T-cell (primary cell): Measurements from ENCODE around the gene EDIL3. TPM values are rescaled to one million over a fixed set of nuclear protein-coding genes. Genes with fewer than 3 reads are reported as not detected.

Experiments used
- ATAC-seq, 4 experiments: fragments of 200-7000 bp in 3 of 4; fragments of 150-1000 bp in 1 of 4; cut with Tn5 transposase; replicated peaks in 1 of 4; 1 replicate in 3 of 4; 2 replicates in 1 of 4; pipeline ENCODE4 v1.10.0; 2021; ENCODE audit warnings: moderate library complexity in 3 of 4, mild to moderate bottlenecking in 2 of 4, moderate number of reproducible peaks in 1 of 4
- CTCF ChIA-PET, 2 donors: fragments of 300-600 bp; sonication (Branson Sonifier 250); formaldehyde crosslinking; loops; one replicate each; lab custom pipeline; 2022; ENCODE audit warnings: antibody characterized with exemption in 2 of 2; lab: Charles Lee
- POLR2A ChIA-PET, 2 donors: fragments of 300-600 bp; sonication (Branson Sonifier 250); formaldehyde crosslinking; loops; one replicate each; lab custom pipeline; 2022; ENCODE audit warnings: antibody characterized with exemption in 2 of 2; lab: Charles Lee
- DNase-seq, 35 experiments: peaks; one replicate each; pipeline versions ENCODE4 v3.0.0 to v3.0.0-alpha.2; 2013 to 2023
- H3K27ac ChIP-seq: one replicate; pipeline ENCODE4 v1.5.1; 2013; ENCODE audit warnings: low read length
- H3K27me3 ChIP-seq, 2 experiments: replicated peaks in 1 of 2; 1 replicate in 1 of 2; 2 replicates in 1 of 2; pipeline versions ENCODE4 v1.6.1 to v1.7.0; 2013; ENCODE audit warnings: low read length in 1 of 2, mixed read lengths in 1 of 2; ENCODE audit not compliant: control insufficient read depth in 2 of 2, insufficient read depth in 2 of 2; ENCODE audit errors: extremely low read depth in 1 of 2
- H3K36me3 ChIP-seq, 2 donors: 1 replicate in 1 of 2; 2 replicates in 1 of 2; pipeline versions ENCODE4 v1.6.1 to v1.7.0; 2013; ENCODE audit warnings: low read length in 1 of 2; ENCODE audit not compliant: control insufficient read depth in 2 of 2, insufficient read depth in 1 of 2; ENCODE audit errors: extremely low read depth in 1 of 2
- H3K4me1 ChIP-seq, 2 experiments: 1 replicate in 1 of 2; 2 replicates in 1 of 2; pipeline versions ENCODE4 v1.6.1 to v1.7.0; 2013; ENCODE audit warnings: low read length in 2 of 2, mixed read lengths in 1 of 2; ENCODE audit not compliant: insufficient read depth in 2 of 2, control insufficient read depth in 1 of 2; ENCODE audit errors: extremely low read depth in 1 of 2
- H3K4me3 ChIP-seq, 2 donors: 1 replicate in 1 of 2; 2 replicates in 1 of 2; pipeline versions ENCODE4 v1.5.1 to v1.7.0; 2013; ENCODE audit warnings: mild to moderate bottlenecking in 2 of 2, low read length in 1 of 2, moderate library complexity in 1 of 2; ENCODE audit not compliant: control insufficient read depth in 1 of 2; ENCODE audit errors: extremely low read depth in 1 of 2
- H3K9me3 ChIP-seq: 2 replicates; pipeline ENCODE4 v1.7.0; 2013
- H3K27ac Mint-ChIP-seq, 2 donors: one replicate each; pipeline ENCODE4 v1.8.0; 2020 to 2021; ENCODE audit warnings: mild to moderate bottlenecking in 2 of 2, mixed read lengths in 2 of 2
- H3K27me3 Mint-ChIP-seq, 2 donors: one replicate each; pipeline ENCODE4 v1.8.0; 2021 to 2022; ENCODE audit warnings: mixed read lengths in 2 of 2
- H3K36me3 Mint-ChIP-seq: one replicate; pipeline ENCODE4 v1.8.0; 2021; ENCODE audit warnings: mixed read lengths
- H3K4me1 Mint-ChIP-seq, 3 donors: one replicate each; pipeline ENCODE4 v1.8.0; 2020 to 2022; ENCODE audit warnings: mixed read lengths in 3 of 3, mild to moderate bottlenecking in 1 of 3
- H3K4me3 Mint-ChIP-seq, 3 donors: one replicate each; pipeline ENCODE4 v1.8.0; 2020 to 2022; ENCODE audit warnings: mild to moderate bottlenecking in 3 of 3, mixed read lengths in 3 of 3, moderate library complexity in 3 of 3
- H3K9me3 Mint-ChIP-seq, 3 donors: one replicate each; pipeline ENCODE4 v1.8.0; 2020 to 2022; ENCODE audit warnings: mixed read lengths in 3 of 3
- WGBS: methylation state at CpG from one replicate; pipeline ENCODE4 v1.1.5; 2013; ENCODE audit warnings: missing lambda C conversion rate; ENCODE audit not compliant: insufficient coverage; 5-methylcytosine and 5-hydroxymethylcytosine counted together
- total RNA-seq, 35 experiments: library from RNA in 6 of 35; stranded (reverse) in 6 of 35; fragments of 120-200 nt in 1 of 35; gene quantifications; one replicate each; pipeline versions ENCODE4 v1.2.1 to v1.2.4 and lab custom pipeline; 2013 to 2026

The EDIL3 gene
- total RNA-seq, 5 donors from 2014 or later (not counting 1 experiment from before 2014, with no cell fraction given), result 0.07 to 0.18 (median 0.16) TPM; not detected in 2

DNA sequence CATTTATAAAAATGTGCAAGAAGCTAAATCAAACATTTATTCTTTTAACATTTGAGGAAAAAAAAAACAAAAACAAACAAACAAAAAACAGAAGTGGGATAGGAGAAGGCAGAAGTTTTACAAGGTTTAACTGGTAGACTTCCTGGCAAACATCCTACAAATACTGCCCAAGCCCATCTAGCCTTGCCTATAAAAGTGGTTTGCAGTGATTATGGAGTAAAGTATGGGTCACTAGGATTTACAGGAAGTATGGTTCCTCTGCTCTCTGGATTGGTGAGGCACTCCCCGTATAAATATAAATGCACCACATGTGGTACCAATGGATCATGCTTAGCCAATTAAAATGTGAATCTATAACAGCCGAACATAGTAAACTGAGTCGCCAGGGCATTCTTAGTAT is 291.9 kb downstream of the EDIL3 start:
- POLR2A ChIA-PET, result no interaction called here
- Histone ChIP-seq H3K27ac (no peak overlapping the region), H3K36me3 (no peaks in the 10 kb centered on the region), H3K4me1 (no peaks in the 10 kb centered on the region), H3K4me3 (no peak overlapping the region), H3K27me3 (no peaks in the 10 kb centered on the region), H3K9me3 (no peaks in the 10 kb centered on the region)
- CTCF ChIA-PET, result no interaction called here
- 100% methylated on average over 1 of the region's 3 CpGs for WGBS
- no peak for ATAC-seq
- H3K4me3 Mint-ChIP-seq, result no peak overlapping the region
- no peak overlapping the region for H3K27ac Mint-ChIP-seq
- H3K4me1 Mint-ChIP-seq, result no peaks in the 10 kb centered on the region
- DNase-seq, result no peak
- H3K27me3 Mint-ChIP-seq, result peaks cover 0 to 3% of the 10 kb centered on the region in 2 donors
- peaks cover 9 to 14% (median 13%) of the 10 kb centered on the region in 3 donors for H3K9me3 Mint-ChIP-seq
- no peaks in the 10 kb centered on the region for H3K36me3 Mint-ChIP-seq

DNA sequence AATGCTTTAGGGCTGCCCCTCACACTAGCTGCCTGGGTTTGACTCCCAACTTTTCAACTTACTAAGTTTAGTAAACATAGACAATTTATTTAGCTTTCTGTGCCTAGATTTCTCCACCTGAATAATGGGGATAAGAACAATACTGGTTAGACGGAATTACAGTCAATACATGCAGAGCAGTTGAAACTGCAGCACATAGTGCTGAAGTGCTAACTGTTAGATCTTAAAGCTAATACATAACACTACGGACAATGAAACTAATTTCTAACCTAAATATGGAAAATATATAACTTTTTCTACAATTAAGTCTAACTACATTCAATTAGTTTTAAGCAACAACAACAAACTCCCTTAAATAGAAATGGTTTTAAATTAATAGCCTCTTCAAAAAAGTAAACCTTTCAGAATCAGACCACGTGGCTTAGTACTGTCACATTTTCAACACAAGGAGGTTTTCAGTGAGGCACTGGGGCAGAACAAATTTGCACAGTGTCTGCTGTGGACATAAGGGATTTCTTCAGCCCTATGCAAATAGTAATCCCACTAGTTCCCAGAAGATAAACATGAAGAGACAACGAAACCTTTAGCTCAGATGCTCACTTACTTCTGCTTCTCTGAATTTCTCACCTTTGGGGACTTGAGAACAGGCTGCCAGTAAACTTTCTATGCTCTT is 293.4 kb downstream of the EDIL3 start:
- no peaks in the 10 kb centered on the region for H3K9me3 ChIP-seq
- no peak for ATAC-seq
- no peak overlapping the region for H3K4me3 Mint-ChIP-seq
- no peaks in the 10 kb centered on the region for H3K4me1 Mint-ChIP-seq
- H3K27me3 Mint-ChIP-seq, result no peaks in the 10 kb centered on the region
- ChIA-PET CTCF (no interaction called here), POLR2A (no interaction called here)
- no peaks in the 10 kb centered on the region for H3K4me1 ChIP-seq
- H3K27ac Mint-ChIP-seq, result no peak overlapping the region
- peaks cover 3 to 10% (median 7%) of the 10 kb centered on the region in 3 donors for H3K9me3 Mint-ChIP-seq
- no peaks in the 10 kb centered on the region for H3K36me3 Mint-ChIP-seq
- WGBS, result no CpG with 5 or more reads among the region's 4 CpGs
- DNase-seq, result no peak
- H3K36me3 ChIP-seq, result no peaks in the 10 kb centered on the region
- no peak overlapping the region for H3K27ac ChIP-seq
- no peaks in the 10 kb centered on the region for H3K27me3 ChIP-seq
- no peak overlapping the region for H3K4me3 ChIP-seq

DNA sequence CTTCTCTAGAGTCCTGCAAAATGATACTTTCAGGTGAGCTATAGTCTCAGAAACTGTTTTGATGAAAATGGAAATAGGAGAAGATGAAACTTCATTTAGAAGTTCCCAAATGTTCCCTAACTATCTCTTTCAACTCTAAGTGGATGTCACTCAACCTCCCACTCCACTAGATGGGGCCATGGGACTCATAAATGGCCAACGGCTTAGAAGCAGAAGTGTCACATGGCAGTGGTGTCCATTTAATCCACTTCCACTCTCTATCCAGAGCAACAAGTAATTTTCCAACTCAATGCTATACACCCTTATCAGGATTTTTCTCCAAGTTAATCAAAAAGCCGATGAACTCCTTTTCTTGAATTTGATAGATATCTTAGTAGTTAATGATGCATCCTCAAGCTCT is 295.7 kb downstream of the EDIL3 start:
- H3K27ac ChIP-seq, result no peak overlapping the region
- Mint-ChIP-seq H3K4me1 (no peaks in the 10 kb centered on the region), H3K36me3 (no peaks in the 10 kb centered on the region), H3K4me3 (no peak overlapping the region), H3K27me3 (no peaks in the 10 kb centered on the region), H3K27ac (no peak overlapping the region), H3K9me3 (peaks cover 0 to 14% (median 0%) of the 10 kb centered on the region in 3 donors)
- H3K36me3 ChIP-seq, result no peaks in the 10 kb centered on the region
- ChIA-PET POLR2A (no interaction called here), CTCF (interaction anchor here in 1 of 2 donors (0.6 kb wide), 1 partner anchor 175 kb away, joined by 3 read pairs; no protein-coding TSS in a partner anchor)
- ATAC-seq (no peak), DNase-seq (no peak)
- no peaks in the 10 kb centered on the region for H3K9me3 ChIP-seq
- WGBS, result 50% methylated on average over 1 of the region's 2 CpGs
- H3K4me3 ChIP-seq, result no peak overlapping the region
- H3K4me1 ChIP-seq, result no peaks in the 10 kb centered on the region
- no peaks in the 10 kb centered on the region for H3K27me3 ChIP-seq

GRCh38 chr5:84086511-84086910 is 298.2 kb downstream of the EDIL3 start:
- Mint-ChIP-seq H3K27ac (no peak overlapping the region), H3K9me3 (peaks cover 0 to 9% (median 0%) of the 10 kb centered on the region in 3 donors), H3K4me1 (no peaks in the 10 kb centered on the region), H3K36me3 (no peaks in the 10 kb centered on the region), H3K27me3 (no peaks in the 10 kb centered on the region), H3K4me3 (no peak overlapping the region)
- CTCF ChIA-PET, result no interaction called here
- WGBS, result 60% methylated on average over 1 of the region's 6 CpGs
- no peaks in the 10 kb centered on the region for H3K36me3 ChIP-seq
- H3K27ac ChIP-seq, result no peak overlapping the region
- ATAC-seq (no peak), DNase-seq (no peak)
- H3K4me1 ChIP-seq, result no peaks in the 10 kb centered on the region
- H3K27me3 ChIP-seq, result no peaks in the 10 kb centered on the region
- no peaks in the 10 kb centered on the region for H3K9me3 ChIP-seq
- POLR2A ChIA-PET, result no interaction called here
- H3K4me3 ChIP-seq, result no peak overlapping the region

- Histone ChIP-seq H3K4me3 (no peak overlapping the region), H3K4me1 (no peaks in the 10 kb centered on the region), H3K36me3 (no peaks in the 10 kb centered on the region), H3K27ac (no peak overlapping the region), H3K9me3 (no peaks in the 10 kb centered on the region), H3K27me3 (no peaks in the 10 kb centered on the region)
- H3K36me3 Mint-ChIP-seq, result no peaks in the 10 kb centered on the region
- 88% methylated on average over 8 of the region's 8 CpGs for WGBS
- no peak overlapping the region for H3K27ac Mint-ChIP-seq
- CTCF ChIA-PET, result no interaction called here
- no peaks in the 10 kb centered on the region for H3K27me3 Mint-ChIP-seq
- H3K4me1 Mint-ChIP-seq, result no peaks in the 10 kb centered on the region
- ATAC-seq, result no peak
- POLR2A ChIA-PET, result no interaction called here
- no peak overlapping the region for H3K4me3 Mint-ChIP-seq
- H3K9me3 Mint-ChIP-seq, result peaks cover 0 to 9% (median 0%) of the 10 kb centered on the region in 3 donors
- no peak for DNase-seq
Observed at GRCh38 chr5:84085387-84086041, 299.2 kb downstream of the EDIL3 start.

GRCh38 chr5:84080908-84081307 is 303.8 kb downstream of the EDIL3 start:
- no CpG with 5 or more reads among the region's 1 CpG for WGBS
- Mint-ChIP-seq H3K27ac (no peak overlapping the region), H3K9me3 (peaks cover 0 to 12% (median 4%) of the 10 kb centered on the region in 3 donors), H3K27me3 (no peaks in the 10 kb centered on the region), H3K4me3 (no peak overlapping the region), H3K36me3 (no peaks in the 10 kb centered on the region), H3K4me1 (no peaks in the 10 kb centered on the region)
- H3K4me1 ChIP-seq, result no peaks in the 10 kb centered on the region
- DNase-seq (no peak), ATAC-seq (no peak)
- H3K27ac ChIP-seq, result no peak overlapping the region
- CTCF ChIA-PET, result no interaction called here
- POLR2A ChIA-PET, result no interaction called here
- H3K9me3 ChIP-seq, result no peaks in the 10 kb centered on the region
- H3K36me3 ChIP-seq, result no peaks in the 10 kb centered on the region
- no peak overlapping the region for H3K4me3 ChIP-seq
- H3K27me3 ChIP-seq, result no peaks in the 10 kb centered on the region
